Panc1 (cell line): Measurements from ENCODE around the gene ITPRIP. TPM values are rescaled to one million over a fixed set of nuclear protein-coding genes. Genes with fewer than 3 reads are reported as not detected.

Experiments used
- ATAC-seq: fragments of 200-7000 bp; cut with Tn5 transposase; 2 replicates; pipeline ENCODE4 v1.9.1; 2020; ENCODE audit warnings: mild to moderate bottlenecking, moderate library complexity
- BruUV-seq: library from RNA; stranded (reverse); fragments of 400-500 nt; replicated peaks from 2 replicates; lab custom pipeline; 2021; lab: Mats Ljungman, UMichigan
- CTCF ChIA-PET: fragments of 300-600 bp; sonication (Branson Sonifier 250); formaldehyde crosslinking; loops from one replicate; lab custom pipeline; 2022; ENCODE audit warnings: antibody characterized with exemption; lab: Charles Lee
- POLR2A ChIA-PET: fragments of 300-600 bp; sonication (Branson Sonifier 250); formaldehyde crosslinking; loops from one replicate; lab custom pipeline; 2022; ENCODE audit warnings: antibody characterized with exemption; lab: Charles Lee
- DNase-seq: peaks from one replicate; pipeline ENCODE4 v3.0.0-alpha.2; 2010; ENCODE audit warnings: low read depth, low spot score
- H3K27ac ChIP-seq: 2 replicates; pipeline ENCODE4 v1.5.1; 2011; ENCODE audit warnings: mild to moderate bottlenecking, low read length, inconsistent platforms
- H3K27me3 ChIP-seq: fragments of 200-500 bp; sonication (Bioruptor generic); 2 replicates; pipeline ENCODE4 v1.6.0; 2014; ENCODE audit warnings: low read length, inconsistent platforms; ENCODE audit not compliant: control insufficient read depth, insufficient read depth
- H3K36me3 ChIP-seq: fragments of 200-500 bp; sonication (Bioruptor generic); 2 replicates; pipeline ENCODE4 v1.5.1; 2014; ENCODE audit warnings: inconsistent platforms, mild to moderate bottlenecking, low read length, moderate library complexity; ENCODE audit not compliant: control insufficient read depth, insufficient read depth
- H3K4me1 ChIP-seq: 2 replicates; pipeline ENCODE4 v1.5.1; 2011; ENCODE audit warnings: inconsistent platforms, mild to moderate bottlenecking, low read length, moderate library complexity; ENCODE audit not compliant: control insufficient read depth, insufficient read depth
- H3K4me3 ChIP-seq, 2 experiments: 2 replicates each; pipeline ENCODE4 v1.5.1; 2011 to 2012; ENCODE audit warnings: low read depth in 2 of 2, low read length in 2 of 2, mild to moderate bottlenecking in 2 of 2, inconsistent platforms in 1 of 2, moderate library complexity in 1 of 2
- H3K9me3 ChIP-seq: fragments of 200-500 bp; sonication (Bioruptor generic); 2 replicates; pipeline ENCODE4 v1.5.1; 2014; ENCODE audit warnings: low read depth, mild to moderate bottlenecking, inconsistent platforms, low read length, moderate library complexity; ENCODE audit not compliant: control insufficient read depth, insufficient read depth
- CTCF ChIP-seq: fragments of 450-650 bp; IDR thresholded peaks from 2 replicates; pipeline ENCODE4 v1.5.1; 2017; ENCODE audit warnings: mild to moderate bottlenecking
- POLR2AphosphoS5 ChIP-seq: IDR thresholded peaks from 2 replicates; pipeline ENCODE4 v1.6.1; 2012; ENCODE audit warnings: mild to moderate bottlenecking, low read depth, low read length, moderate library complexity
- SIN3A ChIP-seq: IDR thresholded peaks from 2 replicates; pipeline ENCODE4 v1.6.1; 2012; ENCODE audit warnings: low read depth, mild to moderate bottlenecking, low read length, moderate library complexity, borderline replicate concordance; ENCODE audit not compliant: insufficient read depth
- TCF7L2 ChIP-seq: IDR thresholded peaks from 2 replicates; pipeline ENCODE4 v1.6.1; 2011; ENCODE audit warnings: mild to moderate bottlenecking, low read depth, low read length, inconsistent platforms
- in situ Hi-C: cut with HindIII; loops from 2 replicates; pipeline ENCODE4 v1.10.0; 2016; ENCODE audit warnings: low sequenced_read_pairs, low pct_unique_long_range_greater_than_20kb
- intact Hi-C: fragments of 100-400 bp; cut with micrococcal nuclease; formaldehyde crosslinking; loops from one replicate; pipeline ENCODE4 v1.10.0; 2022; ENCODE audit not compliant: unreplicated experiment
- total RNA-seq: library from RNA; stranded (reverse); gene quantifications from one replicate; pipeline ENCODE4 v1.2.1, GENCODE V29; 2021; ENCODE audit not compliant: unreplicated experiment
- TF ChIP-seq, protein P1 (sequence below), 2 experiments: IDR thresholded peaks; 2 replicates each; pipeline ENCODE4 v1.6.1; 2011 to 2012; ENCODE audit warnings: low read depth in 2 of 2, control low read depth in 1 of 2, low read length in 1 of 2, mild to moderate bottlenecking in 1 of 2, moderate library complexity in 1 of 2; ENCODE audit not compliant: insufficient read depth in 1 of 2

ITPRIP gene
- total RNA-seq, 1 experiment from 2014 or later: 55.0 TPM

DNA sequence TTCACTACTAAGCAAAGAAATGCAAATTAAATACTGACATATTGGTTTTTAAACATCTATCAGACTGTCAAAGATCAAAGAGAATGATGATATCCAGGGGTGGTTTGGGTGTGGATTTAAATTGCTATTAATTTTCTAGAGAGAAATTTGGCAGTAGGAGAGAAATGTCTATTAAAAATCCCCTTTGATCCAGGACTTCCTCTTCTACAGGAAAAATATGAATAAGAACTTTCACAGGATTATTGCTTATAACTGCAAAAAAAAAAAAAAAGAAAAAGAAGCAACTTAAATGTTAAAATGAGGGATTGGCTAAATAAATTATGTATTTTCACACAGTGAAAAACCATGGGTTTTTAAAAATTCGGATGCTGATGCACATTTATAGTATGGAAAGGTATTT lies 36.3 kb upstream of the ITPRIP start:
- ATAC-seq (no peak), DNase-seq (no peak)
- Histone ChIP-seq H3K4me1 (no peaks in the 10 kb centered on the region), H3K27ac (no peak overlapping the region), H3K36me3 (no peaks in the 10 kb centered on the region), H3K4me3 (no peak overlapping the region), H3K27me3 (no peaks in the 10 kb centered on the region; the same call in 1 of the 2 replicates), H3K9me3 (no peaks in the 10 kb centered on the region)
- POLR2A ChIA-PET: interaction anchor here (1.0 kb wide), 1 partner anchor 9 kb away, joined by 4 read pairs; no protein-coding TSS in a partner anchor
- CTCF ChIA-PET: no interaction called here
- intact Hi-C loops (no loop called here), in situ Hi-C loops (no loop called here)
- no peak for TF ChIP-seq POLR2AphosphoS5
- TF ChIP-seq CTCF: no peak
- no peak for TF ChIP-seq SIN3A
- TF ChIP-seq TCF7L2: no peak
- TF ChIP-seq, protein P1, sequence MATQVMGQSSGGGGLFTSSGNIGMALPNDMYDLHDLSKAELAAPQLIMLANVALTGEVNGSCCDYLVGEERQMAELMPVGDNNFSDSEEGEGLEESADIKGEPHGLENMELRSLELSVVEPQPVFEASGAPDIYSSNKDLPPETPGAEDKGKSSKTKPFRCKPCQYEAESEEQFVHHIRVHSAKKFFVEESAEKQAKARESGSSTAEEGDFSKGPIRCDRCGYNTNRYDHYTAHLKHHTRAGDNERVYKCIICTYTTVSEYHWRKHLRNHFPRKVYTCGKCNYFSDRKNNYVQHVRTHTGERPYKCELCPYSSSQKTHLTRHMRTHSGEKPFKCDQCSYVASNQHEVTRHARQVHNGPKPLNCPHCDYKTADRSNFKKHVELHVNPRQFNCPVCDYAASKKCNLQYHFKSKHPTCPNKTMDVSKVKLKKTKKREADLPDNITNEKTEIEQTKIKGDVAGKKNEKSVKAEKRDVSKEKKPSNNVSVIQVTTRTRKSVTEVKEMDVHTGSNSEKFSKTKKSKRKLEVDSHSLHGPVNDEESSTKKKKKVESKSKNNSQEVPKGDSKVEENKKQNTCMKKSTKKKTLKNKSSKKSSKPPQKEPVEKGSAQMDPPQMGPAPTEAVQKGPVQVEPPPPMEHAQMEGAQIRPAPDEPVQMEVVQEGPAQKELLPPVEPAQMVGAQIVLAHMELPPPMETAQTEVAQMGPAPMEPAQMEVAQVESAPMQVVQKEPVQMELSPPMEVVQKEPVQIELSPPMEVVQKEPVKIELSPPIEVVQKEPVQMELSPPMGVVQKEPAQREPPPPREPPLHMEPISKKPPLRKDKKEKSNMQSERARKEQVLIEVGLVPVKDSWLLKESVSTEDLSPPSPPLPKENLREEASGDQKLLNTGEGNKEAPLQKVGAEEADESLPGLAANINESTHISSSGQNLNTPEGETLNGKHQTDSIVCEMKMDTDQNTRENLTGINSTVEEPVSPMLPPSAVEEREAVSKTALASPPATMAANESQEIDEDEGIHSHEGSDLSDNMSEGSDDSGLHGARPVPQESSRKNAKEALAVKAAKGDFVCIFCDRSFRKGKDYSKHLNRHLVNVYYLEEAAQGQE (IDR thresholded peaks at IDR 0.05; ENCODE audit: insufficient read depth in 1 of 2, low read depth in 2 of 2, low read length in 1 of 2): no peak
- no TSS peak for BruUV-seq

GRCh38 chr10:104371753-104372152 lies 33.5 kb upstream of the ITPRIP start:
- Histone ChIP-seq H3K4me3 (no peak overlapping the region), H3K27ac (no peak overlapping the region), H3K9me3 (no peaks in the 10 kb centered on the region), H3K36me3 (no peaks in the 10 kb centered on the region), H3K27me3 (no peaks in the 10 kb centered on the region), H3K4me1 (no peaks in the 10 kb centered on the region)
- BruUV-seq: no TSS peak
- intact Hi-C loops (no loop called here), in situ Hi-C loops (no loop called here)
- DNase-seq (no peak), ATAC-seq (no peak)
- ChIA-PET CTCF (no interaction called here), POLR2A (no interaction called here)
- TF ChIP-seq, protein P1 (IDR thresholded peaks at IDR 0.05; ENCODE audit: insufficient read depth in 1 of 2, low read depth in 2 of 2, low read length in 1 of 2): no peak
- TF ChIP-seq TCF7L2 (no peak), POLR2AphosphoS5 (no peak), CTCF (no peak), SIN3A (no peak)
